SW 1271 (cell line): ENCODE measurements around the gene TMEM86B.

Experiments used
- DNase-seq, 2 experiments: peaks; one replicate each; lab custom pipeline; 2025; lab: John Stamatoyannopoulos, UW

Gene TMEM86B

GRCh38 chr19:55257461-55258420, 29.2 kb upstream of the TMEM86B start:
- DNase-seq, result no peak

GRCh38 chr19:55256562-55257460, 28.2 kb upstream of the TMEM86B start:
- DNase-seq, result no peak

- no peak for DNase-seq
Observed at GRCh38 chr19:55255618-55256423, 27.3 kb upstream of the TMEM86B start.

- DNase-seq, result no peak
Observed at GRCh38 chr19:55254625-55254977, 26.0 kb upstream of the TMEM86B start.

- no peak for DNase-seq
Observed at GRCh38 chr19:55253842-55254624, 25.5 kb upstream of the TMEM86B start.

GRCh38 chr19:55252760-55253663, 24.4 kb upstream of the TMEM86B start:
- no peak for DNase-seq

- no peak for DNase-seq
Observed at GRCh38 chr19:55251341-55252081, 22.9 kb upstream of the TMEM86B start.

- no peak for DNase-seq
Observed at GRCh38 chr19:55250262-55251036, 21.9 kb upstream of the TMEM86B start.

- no peak for DNase-seq
Observed at GRCh38 chr19:55249841-55250240, 21.3 kb upstream of the TMEM86B start.

GRCh38 chr19:55248704-55249103, 20.1 kb upstream of the TMEM86B start:
- DNase-seq, result no peak

- no peak for DNase-seq
Observed at GRCh38 chr19:55248166-55248675, 19.7 kb upstream of the TMEM86B start.

GRCh38 chr19:55247621-55248099, 19.1 kb upstream of the TMEM86B start:
- DNase-seq, result no peak

- DNase-seq, result no peak
Observed at GRCh38 chr19:55246462-55247451, 18.2 kb upstream of the TMEM86B start.

GRCh38 chr19:55245236-55245904, 16.8 kb upstream of the TMEM86B start:
- DNase-seq, result no peak

GRCh38 chr19:55244004-55244680, 15.6 kb upstream of the TMEM86B start:
- no peak for DNase-seq

GRCh38 chr19:55242517-55242916, 14.0 kb upstream of the TMEM86B start:
- DNase-seq, result no peak
